Neural cell (in vitro differentiated cells): Measurements from ENCODE around the gene ZNF697. TPM values are rescaled to one million over a fixed set of nuclear protein-coding genes. Genes with fewer than 3 reads are reported as not detected.

Experiments used
- H2AFZ ChIP-seq: fragments of 200-600, 300-800 bp; sonication (generic), shearing (Covaris generic); 2 replicates; pipeline ENCODE4 v1.6.0; 2014; ENCODE audit warnings: low read depth, mild to moderate bottlenecking, antibody characterized with exemption, low read length, moderate library complexity
- H3F3A ChIP-seq: fragments of 200-600 bp; shearing (Covaris generic); 2 replicates; pipeline ENCODE4 v1.6.1; 2016; ENCODE audit warnings: mild to moderate bottlenecking, moderate library complexity, mixed read lengths, antibody characterized with exemption, low read length; ENCODE audit not compliant: insufficient read depth, poor library complexity, severe bottlenecking
- H3K27ac ChIP-seq: fragments of 200-600, 300-800 bp; sonication (generic), shearing (Covaris generic); 2 replicates; pipeline ENCODE4 v1.5.1; 2014; ENCODE audit warnings: mild to moderate bottlenecking, low read length, moderate library complexity
- H3K27me3 ChIP-seq: fragments of 300-800, 200-600 bp; sonication (generic), shearing (Covaris generic); 2 replicates; pipeline ENCODE4 v1.6.0; 2014; ENCODE audit warnings: mild to moderate bottlenecking, low read depth, low read length, moderate library complexity; ENCODE audit not compliant: insufficient read depth
- H3K36me3 ChIP-seq: fragments of 300-800, 200-600 bp; sonication (generic), shearing (Covaris generic); 2 replicates; pipeline ENCODE4 v1.5.1; 2014; ENCODE audit warnings: mild to moderate bottlenecking, antibody characterized with exemption, low read length, moderate library complexity; ENCODE audit not compliant: insufficient read depth
- H3K4me2 ChIP-seq: fragments of 300-800, 200-600 bp; sonication (generic), shearing (Covaris generic); 2 replicates; pipeline ENCODE4 v1.6.0; 2014; ENCODE audit warnings: mild to moderate bottlenecking, low read length
- H3K4me3 ChIP-seq: fragments of 300-800, 200-600 bp; sonication (generic), shearing (Covaris generic); 2 replicates; pipeline ENCODE4 v1.5.1; 2014; ENCODE audit warnings: mild to moderate bottlenecking, low read length, moderate library complexity
- H3K79me2 ChIP-seq: fragments of 200-600 bp; shearing (Covaris generic); replicated peaks from 2 replicates; pipeline ENCODE4 v1.6.0; 2014; ENCODE audit warnings: mild to moderate bottlenecking, low read length, moderate library complexity; ENCODE audit not compliant: insufficient read depth
- H3K9ac ChIP-seq: fragments of 300-800, 200-600 bp; sonication (generic), shearing (Covaris generic); 2 replicates; pipeline ENCODE4 v1.6.1; 2016; ENCODE audit warnings: mild to moderate bottlenecking, low read length, mixed read lengths
- H3K9me2 ChIP-seq: fragments of 200-600 bp; shearing (Covaris generic); 2 replicates; pipeline ENCODE4 v1.6.1; 2016; ENCODE audit warnings: mild to moderate bottlenecking, low read length, mixed read lengths; ENCODE audit not compliant: insufficient read depth
- H3K9me3 ChIP-seq: fragments of 200-600, 300-800 bp; sonication (generic), shearing (Covaris generic); 2 replicates; pipeline ENCODE4 v1.6.1; 2016; ENCODE audit warnings: mild to moderate bottlenecking, mixed run types, low read length, moderate library complexity, mixed read lengths
- H4K20me1 ChIP-seq: fragments of 200-600 bp; shearing (Covaris generic); 2 replicates; pipeline ENCODE4 v1.6.1; 2016; ENCODE audit warnings: mild to moderate bottlenecking, mixed run types; ENCODE audit not compliant: insufficient read depth
- EP300 ChIP-seq: fragments of 450-650 bp; conservative IDR thresholded peaks from 2 replicates; pipeline ENCODE4 v1.6.1; 2014; ENCODE audit warnings: antibody characterized with exemption, mild to moderate bottlenecking, moderate library complexity; ENCODE audit not compliant: poor library complexity, severe bottlenecking
- EZH2 ChIP-seq: fragments of 200-600, 300-800 bp; shearing (Covaris generic), sonication (generic); IDR thresholded peaks from 2 replicates; pipeline ENCODE4 v1.6.1; 2014; ENCODE audit warnings: antibody characterized with exemption, low read length, borderline replicate concordance, mild to moderate bottlenecking; ENCODE audit not compliant: insufficient read depth, poor library complexity, severe bottlenecking
- MXI1 ChIP-seq: fragments of 450-650 bp; conservative IDR thresholded peaks from 2 replicates; pipeline ENCODE4 v1.6.1; 2014; ENCODE audit warnings: antibody characterized with exemption, mild to moderate bottlenecking; ENCODE audit not compliant: poor library complexity, severe bottlenecking
- POLR2AphosphoS5 ChIP-seq: IDR thresholded peaks from 2 replicates; pipeline ENCODE4 v1.6.1; 2012
- RAD21 ChIP-seq: fragments of 450-650 bp; conservative IDR thresholded peaks from 2 replicates; pipeline ENCODE4 v1.6.1; 2014; ENCODE audit warnings: antibody characterized with exemption, mild to moderate bottlenecking, moderate library complexity
- SMC3 ChIP-seq: fragments of 450-650 bp; conservative IDR thresholded peaks from 2 replicates; pipeline ENCODE4 v1.6.1; 2014; ENCODE audit warnings: antibody characterized with exemption, mild to moderate bottlenecking, moderate library complexity; ENCODE audit not compliant: poor library complexity
- TAF1 ChIP-seq: IDR thresholded peaks from 2 replicates; pipeline ENCODE4 v1.6.1; 2012; ENCODE audit warnings: low read depth
- polyA plus RNA-seq: library from polyadenylated mRNA; depleted of rRNA; stranded (reverse); fragments of >200 nt; gene quantifications from 2 replicates; pipeline ENCODE4 v1.2.3, GENCODE V29; 2014
- TF ChIP-seq, protein P1 (sequence below): IDR thresholded peaks from 2 replicates; pipeline ENCODE4 v1.6.1; 2012; ENCODE audit warnings: borderline replicate concordance
- TF ChIP-seq, protein P2 (sequence below): fragments of 450-650 bp; IDR thresholded peaks from 2 replicates; pipeline ENCODE4 v1.5.1; 2014; ENCODE audit warnings: antibody characterized with exemption, mild to moderate bottlenecking, moderate library complexity; ENCODE audit not compliant: poor library complexity, severe bottlenecking

Gene ZNF697
- polyA plus RNA-seq, 1 donor from 2014 or later = 61.8 TPM

DNA sequence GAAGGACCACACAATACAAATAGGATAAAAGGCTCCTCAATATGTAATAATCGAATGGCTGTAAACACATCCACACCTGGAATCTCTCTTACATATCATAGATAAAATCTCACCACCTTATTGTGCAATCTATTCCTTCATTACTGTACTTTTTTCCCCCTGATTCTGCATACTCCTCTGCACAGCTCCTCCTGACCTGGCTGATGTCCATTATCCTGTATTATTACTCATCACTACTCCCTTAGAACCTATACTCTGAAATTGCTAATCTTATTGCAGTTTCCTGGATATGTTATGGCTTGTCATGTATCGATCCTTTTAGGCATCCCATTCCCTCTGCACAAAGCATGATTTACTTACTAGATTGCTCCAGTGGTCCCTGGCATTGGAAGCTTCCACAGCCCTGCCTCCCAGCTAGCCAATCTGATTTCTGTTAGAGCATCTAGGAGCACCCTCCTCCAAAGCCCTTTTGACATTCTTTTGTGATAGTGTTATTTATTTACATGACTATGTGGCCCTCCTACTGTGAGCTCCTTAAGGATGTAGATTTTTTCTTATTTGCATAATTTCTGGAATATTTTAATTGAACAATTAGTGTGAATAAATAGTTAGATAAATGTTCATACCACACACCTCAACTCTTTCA lies 39.5 kb upstream of the ZNF697 start:
- no peak overlapping the region for H3K27ac ChIP-seq
- no peak overlapping the region for H3K4me2 ChIP-seq
- H3F3A ChIP-seq = no peaks in the 10 kb centered on the region
- no peaks in the 10 kb centered on the region for H3K9me3 ChIP-seq
- no peak overlapping the region for H3K4me3 ChIP-seq
- no peak overlapping the region for H3K9ac ChIP-seq
- no peaks in the 10 kb centered on the region for H4K20me1 ChIP-seq
- H3K79me2 ChIP-seq = no peaks in the 10 kb centered on the region
- H3K9me2 ChIP-seq = no peaks in the 10 kb centered on the region
- no peaks in the 10 kb centered on the region for H3K27me3 ChIP-seq
- no peak overlapping the region for H2AFZ ChIP-seq
- TF ChIP-seq SMC3 (no peak), EP300 (no peak), MXI1 (no peak), TAF1 (no peak), EZH2 (no peak), RAD21 (no peak), POLR2AphosphoS5 (no peak)
- TF ChIP-seq, protein P1, sequence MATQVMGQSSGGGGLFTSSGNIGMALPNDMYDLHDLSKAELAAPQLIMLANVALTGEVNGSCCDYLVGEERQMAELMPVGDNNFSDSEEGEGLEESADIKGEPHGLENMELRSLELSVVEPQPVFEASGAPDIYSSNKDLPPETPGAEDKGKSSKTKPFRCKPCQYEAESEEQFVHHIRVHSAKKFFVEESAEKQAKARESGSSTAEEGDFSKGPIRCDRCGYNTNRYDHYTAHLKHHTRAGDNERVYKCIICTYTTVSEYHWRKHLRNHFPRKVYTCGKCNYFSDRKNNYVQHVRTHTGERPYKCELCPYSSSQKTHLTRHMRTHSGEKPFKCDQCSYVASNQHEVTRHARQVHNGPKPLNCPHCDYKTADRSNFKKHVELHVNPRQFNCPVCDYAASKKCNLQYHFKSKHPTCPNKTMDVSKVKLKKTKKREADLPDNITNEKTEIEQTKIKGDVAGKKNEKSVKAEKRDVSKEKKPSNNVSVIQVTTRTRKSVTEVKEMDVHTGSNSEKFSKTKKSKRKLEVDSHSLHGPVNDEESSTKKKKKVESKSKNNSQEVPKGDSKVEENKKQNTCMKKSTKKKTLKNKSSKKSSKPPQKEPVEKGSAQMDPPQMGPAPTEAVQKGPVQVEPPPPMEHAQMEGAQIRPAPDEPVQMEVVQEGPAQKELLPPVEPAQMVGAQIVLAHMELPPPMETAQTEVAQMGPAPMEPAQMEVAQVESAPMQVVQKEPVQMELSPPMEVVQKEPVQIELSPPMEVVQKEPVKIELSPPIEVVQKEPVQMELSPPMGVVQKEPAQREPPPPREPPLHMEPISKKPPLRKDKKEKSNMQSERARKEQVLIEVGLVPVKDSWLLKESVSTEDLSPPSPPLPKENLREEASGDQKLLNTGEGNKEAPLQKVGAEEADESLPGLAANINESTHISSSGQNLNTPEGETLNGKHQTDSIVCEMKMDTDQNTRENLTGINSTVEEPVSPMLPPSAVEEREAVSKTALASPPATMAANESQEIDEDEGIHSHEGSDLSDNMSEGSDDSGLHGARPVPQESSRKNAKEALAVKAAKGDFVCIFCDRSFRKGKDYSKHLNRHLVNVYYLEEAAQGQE = no peak
- TF ChIP-seq, protein P2, sequence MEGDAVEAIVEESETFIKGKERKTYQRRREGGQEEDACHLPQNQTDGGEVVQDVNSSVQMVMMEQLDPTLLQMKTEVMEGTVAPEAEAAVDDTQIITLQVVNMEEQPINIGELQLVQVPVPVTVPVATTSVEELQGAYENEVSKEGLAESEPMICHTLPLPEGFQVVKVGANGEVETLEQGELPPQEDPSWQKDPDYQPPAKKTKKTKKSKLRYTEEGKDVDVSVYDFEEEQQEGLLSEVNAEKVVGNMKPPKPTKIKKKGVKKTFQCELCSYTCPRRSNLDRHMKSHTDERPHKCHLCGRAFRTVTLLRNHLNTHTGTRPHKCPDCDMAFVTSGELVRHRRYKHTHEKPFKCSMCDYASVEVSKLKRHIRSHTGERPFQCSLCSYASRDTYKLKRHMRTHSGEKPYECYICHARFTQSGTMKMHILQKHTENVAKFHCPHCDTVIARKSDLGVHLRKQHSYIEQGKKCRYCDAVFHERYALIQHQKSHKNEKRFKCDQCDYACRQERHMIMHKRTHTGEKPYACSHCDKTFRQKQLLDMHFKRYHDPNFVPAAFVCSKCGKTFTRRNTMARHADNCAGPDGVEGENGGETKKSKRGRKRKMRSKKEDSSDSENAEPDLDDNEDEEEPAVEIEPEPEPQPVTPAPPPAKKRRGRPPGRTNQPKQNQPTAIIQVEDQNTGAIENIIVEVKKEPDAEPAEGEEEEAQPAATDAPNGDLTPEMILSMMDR = no peak
- H3K36me3 ChIP-seq = no peaks in the 10 kb centered on the region

DNA sequence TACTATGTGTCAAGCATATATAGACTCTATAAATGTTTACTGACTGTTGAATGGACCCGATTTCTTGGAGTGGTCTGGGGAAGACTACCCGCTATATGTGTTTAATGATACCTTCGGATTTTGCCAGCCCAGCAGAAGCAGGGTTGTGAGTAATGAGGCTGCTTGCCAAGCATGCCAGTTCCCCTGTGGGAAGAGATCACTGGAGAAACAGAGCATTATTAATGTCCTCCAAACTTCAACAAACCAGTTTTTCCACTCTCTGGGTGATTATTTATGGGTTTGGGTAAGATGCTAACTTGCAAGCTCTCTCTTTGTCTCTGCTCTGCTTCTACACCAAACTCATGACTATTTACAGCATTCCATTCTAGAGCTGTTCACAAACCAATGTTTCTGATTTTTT lies 38.6 kb upstream of the ZNF697 start:
- Histone ChIP-seq H3K4me3 (no peak overlapping the region), H3K9me2 (no peaks in the 10 kb centered on the region), H3K27me3 (no peaks in the 10 kb centered on the region), H3K9ac (no peak overlapping the region), H2AFZ (no peak overlapping the region), H3K4me2 (no peak overlapping the region), H3K27ac (no peak overlapping the region), H4K20me1 (no peaks in the 10 kb centered on the region), H3K79me2 (no peaks in the 10 kb centered on the region), H3K9me3 (no peaks in the 10 kb centered on the region), H3F3A (no peaks in the 10 kb centered on the region), H3K36me3 (no peaks in the 10 kb centered on the region)
- TF ChIP-seq, protein P2 = no peak
- TF ChIP-seq EZH2 (no peak), TAF1 (no peak), EP300 (no peak), POLR2AphosphoS5 (no peak), MXI1 (no peak), RAD21 (no peak), SMC3 (no peak)
- TF ChIP-seq, protein P1 = no peak
